Measurements from ENCODE around the gene KRTAP6-1.

GRCh38 chr21:30646904-30647414, 33.2 kb upstream of the KRTAP6-1 start:
- TF ChIP-seq GATA2 (IDR thresholded peaks at IDR 0.05; ENCODE audit: low read depth, low read length): no peak
- no peak for TF ChIP-seq GATA3 (IDR thresholded peaks at IDR 0.05; ENCODE audit: low read depth, low read length)
